Activated CD4-positive, CD25-positive, alpha-beta regulatory T cell treated with anti-CD3 and anti-CD28 coated beads, Interleukin-2, amount 50 U/mL, for 24 hours (primary cell): Measurements from ENCODE around the gene CUL3.
"Not testable (repeated sequence)": the region's sequence is repeated elsewhere in the genome, so short reads cannot be mapped to it uniquely, and the experiment has no call there.

Experiments
- ATAC-seq, 2 donors: fragments of 150-1000 bp; cut with Tn5 transposase; one replicate each; pipeline ENCODE4 v1.10.0; 2021; ENCODE audit warnings: mild to moderate bottlenecking in 1 of 2, moderate library complexity in 1 of 2

CUL3 gene

DNA sequence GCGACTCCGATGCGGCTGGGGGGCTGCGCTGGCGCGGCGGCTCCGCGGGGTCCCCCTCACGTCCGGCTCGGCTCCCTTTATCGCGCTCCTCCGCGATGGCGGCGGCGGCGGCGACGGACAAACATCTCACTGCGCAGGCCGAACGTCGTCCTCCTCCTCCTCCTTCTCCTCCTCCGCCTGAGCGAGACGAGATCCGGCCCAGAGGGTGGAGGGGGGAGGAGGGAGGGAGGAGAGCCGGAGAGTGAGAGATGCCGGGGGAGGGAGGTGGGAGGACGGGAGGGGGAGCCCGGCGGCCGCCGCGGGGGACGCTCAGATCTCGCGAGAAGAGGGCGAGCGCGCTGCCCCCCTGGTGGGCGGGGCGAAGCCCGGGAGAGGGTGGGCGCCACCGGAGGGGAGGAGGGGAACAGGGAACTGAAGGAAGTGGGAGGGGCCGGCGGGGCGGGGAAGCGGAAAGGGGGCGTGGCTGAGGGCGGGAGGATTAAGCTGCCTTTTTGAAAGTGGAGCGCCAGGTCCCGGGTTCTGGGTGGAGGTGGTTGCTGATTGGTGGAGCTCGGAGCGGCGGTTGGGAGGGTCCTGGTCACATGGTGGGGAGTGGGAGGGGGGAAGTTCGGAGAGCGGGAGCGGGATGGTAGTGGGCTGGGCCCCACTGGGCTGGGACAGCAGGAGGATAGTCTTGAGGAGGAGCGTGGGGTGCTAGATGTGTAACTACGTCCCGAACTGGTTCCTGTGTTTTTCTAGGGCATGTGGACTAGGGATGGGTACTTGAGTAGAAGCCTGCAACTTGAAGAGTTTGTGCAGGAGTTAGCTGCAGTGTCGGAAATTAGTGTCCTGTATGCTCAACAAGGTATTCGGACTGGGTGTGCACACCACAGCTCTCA lies at the start of gene CUL3:
Gene CUL3, minus strand, starts transcription at position 153 of the 878 bp plus-strand sequence. CDS start 354 bp downstream, outside the sequence.
- peak; percentile 85 to 87 for ATAC-seq

DNA sequence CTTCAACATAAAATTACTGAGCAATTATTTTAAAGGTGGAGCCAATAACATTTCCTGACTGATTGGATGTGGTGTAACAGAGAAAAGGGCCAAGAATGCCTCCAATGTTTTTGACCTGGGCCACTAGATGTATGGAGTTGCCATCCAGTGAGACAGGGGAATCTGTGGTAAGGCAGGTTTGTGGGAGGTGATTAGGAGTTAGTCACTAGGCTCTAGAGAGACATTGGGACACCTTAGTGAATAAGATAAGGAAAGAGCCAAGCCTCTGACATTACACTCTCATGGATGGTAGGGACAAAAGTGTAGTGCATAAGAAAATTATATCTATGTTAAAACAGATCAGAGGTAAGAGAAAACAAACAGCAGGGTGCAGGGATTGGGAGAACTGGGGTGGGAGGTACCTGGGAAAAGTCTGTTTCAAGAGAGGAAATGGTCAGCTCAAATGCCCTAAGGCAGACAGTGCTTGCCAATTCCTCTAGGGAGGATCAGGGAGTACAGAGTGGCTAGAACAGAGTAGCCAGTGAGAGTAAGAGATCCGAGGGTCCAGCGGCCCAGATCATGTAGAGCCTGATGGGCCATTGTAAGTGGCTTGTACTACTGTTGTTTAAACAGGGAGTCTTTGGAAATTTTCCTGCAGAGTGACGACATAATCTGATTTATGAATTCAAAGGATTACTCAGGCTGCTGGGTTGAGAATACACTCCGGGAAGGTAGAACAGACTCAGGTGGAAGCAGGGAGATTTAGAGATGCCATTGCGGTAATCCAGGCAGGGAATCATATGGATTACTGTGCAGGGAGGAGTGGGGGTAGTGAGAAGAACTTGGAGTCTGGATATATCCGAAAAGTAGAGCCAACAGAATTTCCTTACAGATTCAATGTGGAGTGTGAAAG lies 45.7 kb upstream of the CUL3 start:
- ATAC-seq: no peak

DNA sequence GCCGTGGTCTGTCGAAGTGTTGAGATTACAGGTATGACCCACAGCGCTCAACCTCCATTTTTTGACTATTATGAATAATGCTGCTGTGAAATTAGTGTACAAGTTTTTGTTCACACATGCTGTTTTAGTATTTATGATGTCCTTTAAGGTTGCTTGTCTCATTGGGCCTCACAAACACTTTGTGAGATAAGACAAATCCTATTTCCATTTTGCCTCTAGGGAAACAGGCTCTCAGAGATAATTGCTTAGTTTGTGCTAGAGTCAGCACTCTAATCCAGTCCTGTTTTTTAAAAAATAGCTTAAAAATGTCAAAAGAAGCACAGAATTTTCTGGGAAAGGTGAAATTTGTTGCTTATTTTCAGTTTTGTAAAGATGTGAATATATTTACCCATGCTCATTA lies 43.3 kb upstream of the CUL3 start:
- no peak for ATAC-seq

- no peak for ATAC-seq
Measured at GRCh38 chr2:224626735-224627134, 41.6 kb upstream of the CUL3 start.

DNA sequence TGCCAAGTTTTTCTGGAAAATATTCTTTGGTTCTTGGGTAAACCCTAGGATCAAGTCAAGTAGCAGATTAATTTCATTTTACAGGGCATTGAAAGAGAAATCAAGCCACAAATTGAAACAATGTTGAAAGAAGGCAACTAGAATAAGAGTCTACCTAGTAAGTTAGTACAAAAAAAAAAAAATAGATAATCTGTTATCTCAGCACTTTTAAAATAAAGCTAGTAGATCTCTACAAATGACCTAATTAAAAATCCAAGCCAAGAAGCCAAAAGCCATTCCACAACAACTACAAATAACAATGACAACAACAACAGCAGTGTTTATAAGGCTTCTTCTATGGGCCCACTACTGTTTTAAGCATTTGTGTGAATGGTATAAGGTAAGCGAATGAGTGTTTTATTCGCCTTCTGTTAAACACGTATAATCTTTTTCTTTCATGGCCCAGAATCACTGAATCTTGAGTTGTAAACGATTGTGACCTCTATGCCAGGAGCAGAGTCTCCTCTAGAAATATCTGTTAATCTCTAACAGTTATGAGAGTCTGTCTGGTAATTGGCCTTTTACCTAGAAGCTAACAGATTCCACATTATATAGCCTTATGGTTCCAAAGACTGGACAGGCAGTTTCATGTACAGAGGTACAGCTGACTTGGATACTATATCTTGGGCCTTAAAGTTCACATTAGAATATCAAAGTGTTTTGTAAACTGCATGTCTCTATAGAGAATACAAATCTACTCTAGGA lies 28.6 kb upstream of the CUL3 start:
- ATAC-seq: no peak

DNA sequence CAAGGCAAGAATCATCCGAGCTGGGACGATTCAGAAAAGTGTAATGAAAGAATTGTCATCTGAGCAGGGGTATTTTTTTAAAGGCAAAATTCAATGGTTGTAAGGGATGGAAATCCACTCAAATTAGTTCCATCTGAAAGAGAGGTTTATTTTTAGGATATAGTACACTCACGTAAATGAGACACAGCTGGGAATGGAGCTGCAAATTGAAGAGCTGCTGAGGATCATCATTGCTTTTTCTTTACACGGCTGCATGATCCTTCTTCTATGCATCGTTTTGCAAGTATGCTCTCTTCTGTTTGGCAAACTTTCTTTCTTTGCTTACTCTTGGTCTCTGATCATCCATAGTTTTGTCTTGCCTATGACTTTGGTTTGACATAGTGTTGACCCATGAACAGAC lies 27.4 kb upstream of the CUL3 start:
- no peak for ATAC-seq

GRCh38 chr2:224611938-224612337 lies 26.8 kb upstream of the CUL3 start:
- ATAC-seq: no peak

DNA sequence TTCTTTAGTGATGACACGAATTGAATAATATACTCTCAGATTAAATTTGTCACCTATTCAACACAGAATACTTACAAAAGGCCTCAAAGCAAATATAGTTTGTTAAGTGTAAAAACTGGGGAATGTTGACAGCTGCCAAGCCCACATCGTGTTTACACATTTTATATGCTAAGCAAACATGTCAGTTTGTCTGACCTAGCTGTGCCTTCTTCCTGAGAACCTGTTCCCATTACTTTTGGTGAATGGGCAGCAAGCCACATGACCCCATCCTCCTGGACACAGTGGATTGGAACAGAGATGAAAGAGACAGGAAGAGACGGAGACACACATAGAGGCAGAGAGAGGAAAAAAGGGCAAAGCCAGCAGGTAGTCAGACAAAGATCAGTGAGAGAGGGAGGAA lies 22.9 kb upstream of the CUL3 start:
- no peak for ATAC-seq

- peak in 1 of 2 donors; percentile 68 for ATAC-seq
Measured at GRCh38 chr2:224603746-224604500, 18.8 kb upstream of the CUL3 start.

- not testable (repeated sequence) for ATAC-seq
Measured at GRCh38 chr2:224602778-224603375, 17.7 kb upstream of the CUL3 start.

GRCh38 chr2:224601923-224602322 lies 16.8 kb upstream of the CUL3 start:
- ATAC-seq: peak; percentile 81 to 84

- ATAC-seq: peak in 1 of 2 donors; percentile 13
Measured at GRCh38 chr2:224598678-224599077, 13.5 kb upstream of the CUL3 start.

DNA sequence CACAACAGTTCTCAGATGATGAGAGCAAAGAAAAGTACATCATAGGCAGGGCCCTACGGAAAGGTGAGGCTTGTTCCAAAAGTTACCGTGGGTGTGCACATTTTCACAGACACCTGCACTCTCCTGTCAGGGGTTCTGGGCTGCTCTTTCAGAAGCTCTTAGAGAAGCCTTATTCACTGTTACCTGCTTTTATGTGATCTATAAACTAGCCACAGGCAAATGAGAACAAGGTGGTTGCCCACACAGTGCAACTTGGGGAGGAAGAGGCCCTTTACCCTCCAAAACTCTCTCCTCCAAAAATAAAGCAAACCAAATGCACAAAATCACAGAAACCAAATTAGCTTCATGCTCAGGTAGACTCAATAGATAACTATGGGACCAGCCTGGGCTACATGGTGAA lies 11.1 kb upstream of the CUL3 start:
- ATAC-seq: no peak

DNA sequence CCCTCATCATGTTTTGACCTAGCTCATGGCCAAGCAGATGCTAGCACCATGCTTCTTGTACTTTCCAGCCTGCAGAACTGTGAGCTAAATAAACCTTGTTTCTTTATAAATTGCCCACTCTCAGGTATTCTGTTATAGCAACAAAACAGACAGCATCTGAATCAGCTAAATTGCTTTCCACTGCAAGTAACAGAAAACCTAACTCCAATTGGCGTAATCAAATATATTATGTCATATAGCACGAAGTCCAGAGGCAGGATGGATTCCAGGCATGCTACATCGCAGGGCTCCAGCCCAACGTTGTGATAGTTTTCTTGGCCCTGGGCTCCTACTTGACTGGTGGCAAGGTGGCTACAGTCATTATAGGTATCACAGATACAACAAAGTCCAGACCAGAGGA lies 10.4 kb upstream of the CUL3 start:
- ATAC-seq: no peak

DNA sequence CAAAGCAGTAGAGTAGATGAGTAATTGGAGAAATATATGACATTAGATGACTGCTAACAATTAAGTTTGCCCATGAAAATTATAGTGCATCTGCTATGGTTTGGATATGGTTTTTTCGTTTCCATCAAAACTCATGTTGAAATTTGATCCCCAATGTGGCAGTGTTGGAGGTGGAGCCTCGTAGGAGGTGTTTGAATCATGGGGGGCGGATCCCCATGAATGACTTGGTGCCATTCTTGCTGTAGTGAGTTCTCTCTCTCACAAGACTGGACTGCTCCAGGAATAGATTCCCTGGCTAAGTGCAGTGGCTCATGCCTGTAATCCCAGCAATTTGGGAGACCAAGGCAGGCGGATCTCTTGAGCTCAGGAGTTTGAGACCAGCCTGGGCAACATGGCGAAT lies 9.7 kb upstream of the CUL3 start:
- ATAC-seq: no peak

DNA sequence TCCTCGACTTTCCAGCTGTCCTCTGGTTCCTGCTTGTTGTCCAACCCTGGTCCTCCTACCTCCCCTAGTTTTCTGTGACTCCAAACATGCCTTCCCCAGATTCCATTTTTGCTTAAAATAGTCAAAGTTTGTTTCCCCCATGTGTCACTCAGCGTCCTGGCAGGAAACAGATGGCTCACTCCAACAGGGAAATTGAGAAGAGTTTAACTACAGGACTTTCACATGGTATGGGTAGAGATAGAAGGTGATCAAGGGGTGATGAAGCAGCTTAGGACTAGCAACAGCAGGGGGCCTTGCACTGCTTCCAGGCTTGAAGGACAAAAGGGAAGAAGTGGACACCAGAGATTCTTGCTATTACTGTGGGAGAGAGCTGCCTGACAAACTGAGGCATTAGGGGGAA lies 6.1 kb upstream of the CUL3 start:
- ATAC-seq: no peak

DNA sequence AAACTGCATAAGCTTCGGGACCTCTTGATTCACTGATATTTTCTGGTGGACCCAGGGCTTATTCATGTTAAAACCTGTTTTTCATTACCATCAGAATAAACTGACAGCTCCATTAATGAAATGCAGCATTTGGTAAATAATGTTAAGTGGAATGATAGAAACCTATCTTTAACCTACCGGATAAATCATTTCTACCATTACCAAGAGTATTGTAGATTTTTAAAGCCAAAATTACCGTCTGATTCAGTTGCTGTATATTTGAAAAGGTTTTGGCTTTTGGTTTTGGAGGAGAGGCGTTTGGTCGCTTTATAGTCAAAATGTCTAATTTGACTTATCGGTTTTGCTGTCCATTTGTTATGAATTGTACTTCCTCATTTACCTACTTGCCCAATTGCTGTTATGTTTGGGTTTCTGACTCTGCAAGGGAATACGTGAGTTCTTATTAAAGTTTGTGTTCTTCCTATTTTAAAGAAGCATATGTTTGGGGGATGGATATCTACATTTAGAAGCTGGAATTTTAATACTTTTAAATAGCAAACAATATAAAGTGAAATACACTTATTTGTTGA lies 1.0 kb upstream of the CUL3 start:
- ATAC-seq: no peak

DNA sequence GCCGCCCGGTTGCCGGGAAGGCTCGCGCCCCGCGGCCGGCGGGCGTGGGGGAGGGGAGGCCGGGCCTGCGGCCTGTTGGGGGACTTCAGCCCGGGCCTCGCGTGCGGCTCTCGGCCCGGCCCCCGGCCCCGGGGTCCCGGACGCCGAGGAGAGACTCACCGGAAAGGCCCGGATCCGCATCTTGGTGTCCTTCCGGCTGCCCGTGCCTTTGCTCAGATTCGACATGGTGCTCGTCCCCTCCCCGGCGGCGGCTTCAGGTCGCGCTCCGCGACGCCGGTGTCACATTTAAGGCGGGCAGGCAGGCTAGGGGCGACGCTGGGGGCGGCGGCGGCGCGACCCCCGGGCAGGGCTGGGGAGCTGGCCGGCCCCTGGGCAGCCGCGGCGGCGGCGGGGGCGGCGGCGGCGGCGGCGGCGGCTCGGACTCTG lies 365 bp downstream of the CUL3 start:
- peak; percentile 36 to 42 for ATAC-seq

DNA sequence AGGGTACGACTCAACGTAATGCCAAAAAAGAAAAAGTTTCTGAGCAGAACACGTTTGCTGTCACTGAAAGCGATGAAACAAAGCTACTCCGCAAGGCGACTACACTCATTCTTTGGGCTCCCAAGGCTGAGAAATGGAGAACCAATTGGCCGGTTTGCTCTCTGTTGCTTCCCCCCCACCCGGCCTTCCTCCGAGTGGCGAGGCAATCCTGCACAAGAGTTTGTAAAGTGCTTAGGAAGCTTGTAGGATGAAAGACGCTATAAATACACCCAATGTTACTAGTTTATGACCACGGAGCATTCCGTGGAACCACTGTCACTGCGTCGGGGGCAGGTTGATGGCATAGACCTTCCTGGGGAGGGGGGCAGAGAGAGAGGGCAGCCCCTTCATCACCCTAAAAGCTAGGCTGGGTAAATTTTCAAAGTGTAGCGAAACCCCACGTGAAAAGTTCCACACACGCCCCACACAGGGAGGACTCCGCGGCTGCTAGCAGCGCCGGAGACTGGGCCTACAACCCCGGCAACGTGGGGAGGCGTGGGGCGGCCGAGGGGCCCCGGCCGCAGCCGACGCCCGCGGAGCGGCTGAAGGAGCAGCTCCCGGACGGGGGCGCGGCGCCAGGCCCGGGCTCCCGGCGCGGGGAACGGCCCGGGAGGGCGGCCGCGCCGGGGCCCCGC lies 915 bp downstream of the CUL3 start:
- no peak for ATAC-seq

DNA sequence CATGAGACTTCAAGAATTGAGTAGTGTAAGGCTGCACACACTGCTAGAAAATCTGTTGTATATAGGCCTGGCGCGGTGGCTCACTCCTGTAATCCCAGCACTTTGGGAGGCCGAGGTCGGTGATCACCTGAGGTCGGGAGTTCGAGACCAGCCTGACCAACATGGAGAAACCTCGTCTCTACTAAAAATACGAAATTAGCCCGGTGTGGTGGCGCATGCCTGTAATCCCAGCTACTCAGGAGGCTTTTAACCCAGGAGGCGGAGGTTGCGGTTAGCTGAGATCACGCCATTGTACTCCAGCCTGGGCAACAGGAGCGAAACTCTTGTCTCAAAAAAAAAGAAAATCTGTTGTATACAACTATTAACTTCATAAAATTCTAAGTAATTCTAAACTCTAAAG lies 2.1 kb downstream of the CUL3 start:
- ATAC-seq: not testable (repeated sequence)

DNA sequence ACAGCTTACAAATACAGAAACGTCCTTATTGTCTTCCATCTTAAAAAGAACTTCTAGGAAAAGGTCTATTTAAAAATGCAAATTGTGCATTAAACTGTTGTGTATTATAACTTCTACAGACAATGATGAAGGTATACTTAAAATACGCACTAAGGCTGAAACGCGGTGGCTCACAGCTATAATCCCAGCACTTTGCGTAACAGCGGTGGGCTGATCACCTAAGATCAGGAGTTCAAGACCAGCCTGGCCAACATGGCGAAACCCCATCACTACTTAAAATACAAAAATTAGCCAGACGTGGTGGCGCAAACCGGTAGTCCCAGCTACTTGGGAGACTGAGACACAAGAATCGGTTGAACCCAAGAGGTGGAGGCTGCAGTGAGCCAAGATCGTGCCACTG lies 4.9 kb downstream of the CUL3 start:
- ATAC-seq: no peak
